Astrocyte (in vitro differentiated cells and primary cell): ENCODE results near the gene ZMAT3. TPM values are rescaled to one million over a fixed set of nuclear protein-coding genes. Genes with fewer than 3 reads are reported as not detected.
"Not testable (repeated sequence)": the region's sequence is repeated elsewhere in the genome, so short reads cannot be mapped to it uniquely, and the experiment has no call there.

Source experiments
- DNase-seq: peaks from one replicate; pipeline ENCODE4 v3.0.0-alpha.2; 2010; ENCODE audit warnings: low read depth
- FAIRE-seq: peaks from 2 replicates; lab custom pipeline; 2011; peaks lifted over from hg19 to GRCh38; lab: Jason Lieb, UNC
- H2AFZ ChIP-seq: 2 replicates; pipeline ENCODE4 v1.6.0; 2012; ENCODE audit warnings: low read depth, low read length, inconsistent platforms
- H3K27ac ChIP-seq: 2 replicates; pipeline ENCODE4 v1.5.1; 2011; ENCODE audit warnings: low read depth, low read length, inconsistent platforms
- H3K27me3 ChIP-seq: 2 replicates; pipeline ENCODE4 v1.6.0; 2011; ENCODE audit warnings: low read length, inconsistent platforms; ENCODE audit not compliant: insufficient read depth
- H3K36me3 ChIP-seq: 2 replicates; pipeline ENCODE4 v1.5.1; 2011; ENCODE audit warnings: low read length, inconsistent platforms; ENCODE audit not compliant: insufficient read depth
- H3K4me1 ChIP-seq: 2 replicates; pipeline ENCODE4 v1.5.1; 2011; ENCODE audit warnings: low read length, inconsistent platforms; ENCODE audit not compliant: insufficient read depth
- H3K4me2 ChIP-seq: 2 replicates; pipeline ENCODE4 v1.6.0; 2012; ENCODE audit warnings: low read length, inconsistent platforms
- H3K4me3 ChIP-seq: 2 replicates; pipeline ENCODE4 v1.5.1; 2011; ENCODE audit warnings: low read depth, mild to moderate bottlenecking, low read length, inconsistent platforms; ENCODE audit not compliant: insufficient read depth
- H3K79me2 ChIP-seq: 2 replicates; pipeline ENCODE4 v1.6.0; 2012; ENCODE audit warnings: mild to moderate bottlenecking, low read length, inconsistent platforms; ENCODE audit not compliant: insufficient read depth
- H3K9ac ChIP-seq: 2 replicates; pipeline ENCODE4 v1.6.0; 2012; ENCODE audit warnings: mild to moderate bottlenecking, low read length, inconsistent platforms
- H3K9me3 ChIP-seq: 2 replicates; pipeline ENCODE4 v1.5.1; 2012; ENCODE audit warnings: low read depth, mild to moderate bottlenecking, low read length, inconsistent platforms; ENCODE audit not compliant: insufficient read depth
- H4K20me1 ChIP-seq: 2 replicates; pipeline ENCODE4 v1.6.0; 2012; ENCODE audit warnings: low read length, inconsistent platforms; ENCODE audit not compliant: insufficient read depth
- H3K27ac Mint-ChIP-seq: one replicate; pipeline ENCODE4 v1.8.0; 2021; ENCODE audit warnings: mild to moderate bottlenecking, mixed read lengths; ENCODE audit not compliant: unreplicated experiment
- H3K27me3 Mint-ChIP-seq: one replicate; pipeline ENCODE4 v1.8.0; 2021; ENCODE audit warnings: low read depth, mixed read lengths; ENCODE audit not compliant: unreplicated experiment
- H3K36me3 Mint-ChIP-seq: one replicate; pipeline ENCODE4 v1.8.0; 2021; ENCODE audit warnings: low read depth, mixed read lengths; ENCODE audit not compliant: unreplicated experiment
- H3K4me1 Mint-ChIP-seq: one replicate; pipeline ENCODE4 v1.8.0; 2021; ENCODE audit warnings: low read depth, mixed read lengths; ENCODE audit not compliant: unreplicated experiment
- H3K4me3 Mint-ChIP-seq: one replicate; pipeline ENCODE4 v1.8.0; 2021; ENCODE audit warnings: mild to moderate bottlenecking, moderate library complexity, mixed read lengths; ENCODE audit not compliant: unreplicated experiment
- H3K9me3 Mint-ChIP-seq: one replicate; pipeline ENCODE4 v1.8.0; 2021; ENCODE audit warnings: mild to moderate bottlenecking, mixed read lengths; ENCODE audit not compliant: unreplicated experiment
- CTCF ChIP-seq: IDR thresholded peaks from 2 replicates; pipeline ENCODE4 v1.5.1; 2011; ENCODE audit warnings: low read depth, mild to moderate bottlenecking, inconsistent platforms, low read length, moderate library complexity; ENCODE audit not compliant: insufficient read depth
- EZH2 ChIP-seq: IDR thresholded peaks from 2 replicates; pipeline ENCODE4 v1.6.1; 2012; ENCODE audit warnings: mild to moderate bottlenecking, low read length, inconsistent platforms; ENCODE audit not compliant: insufficient read depth
- total RNA-seq: library from RNA; stranded (reverse); gene quantifications from 2 replicates; pipeline ENCODE4 v1.2.1, GENCODE V29; 2021

ZMAT3 gene
- total RNA-seq, 1 donor from 2014 or later: 89.6 TPM

- Histone ChIP-seq H3K79me2 (peaks cover 85% of the 10 kb centered on the region), H3K27me3 (no peaks in the 10 kb centered on the region), H3K9me3 (no peaks in the 10 kb centered on the region), H4K20me1 (peaks cover 83% of the 10 kb centered on the region), H3K36me3 (no peaks in the 10 kb centered on the region), H3K4me2 (peak overlapping the region; percentile 48), H3K4me3 (no peak overlapping the region), H3K9ac (no peak overlapping the region), H3K4me1 (peaks cover 13% of the 10 kb centered on the region), H3K27ac (no peak overlapping the region), H2AFZ (no peak overlapping the region)
- Mint-ChIP-seq H3K27me3 (no peaks in the 10 kb centered on the region), H3K36me3 (peaks cover 34% of the 10 kb centered on the region), H3K4me3 (peak overlapping the region; percentile 9), H3K4me1 (peaks cover 45% of the 10 kb centered on the region), H3K9me3 (peaks cover 4% of the 10 kb centered on the region), H3K27ac (peak overlapping the region; percentile 87)
- TF ChIP-seq EZH2 (no peak), CTCF (no peak)
- no peak for FAIRE-seq
- no peak for DNase-seq
These were observed 25.7 kb downstream of the ZMAT3 start for GRCh38 chr3:179045719-179046402.

GRCh38 chr3:179038899-179039251 lies 32.7 kb downstream of the ZMAT3 start:
- Histone ChIP-seq H4K20me1 (peaks cover 65% of the 10 kb centered on the region), H3K4me1 (peaks cover 32% of the 10 kb centered on the region), H3K79me2 (peaks cover 76% of the 10 kb centered on the region)
- not testable (repeated sequence) for FAIRE-seq, H3K27ac ChIP-seq, H3K27me3 ChIP-seq, H3K4me2 ChIP-seq, H3K4me3 ChIP-seq, H3K9ac ChIP-seq, H3K36me3 ChIP-seq, H3K4me3 Mint-ChIP-seq, DNase-seq, H3K27me3 Mint-ChIP-seq, H3K27ac Mint-ChIP-seq, H3K9me3 Mint-ChIP-seq, H2AFZ ChIP-seq, H3K9me3 ChIP-seq
- Mint-ChIP-seq H3K4me1 (peaks cover 17% of the 10 kb centered on the region), H3K36me3 (peaks cover 58% of the 10 kb centered on the region)

GRCh38 chr3:179038216-179038898 lies 33.3 kb downstream of the ZMAT3 start:
- Mint-ChIP-seq H3K36me3 (peaks cover 59% of the 10 kb centered on the region), H3K4me3 (no peak overlapping the region), H3K4me1 (peaks cover 20% of the 10 kb centered on the region), H3K9me3 (peaks cover 3% of the 10 kb centered on the region), H3K27me3 (no peaks in the 10 kb centered on the region), H3K27ac (no peak overlapping the region)
- no peak for TF ChIP-seq CTCF
- TF ChIP-seq EZH2: no peak
- H4K20me1 ChIP-seq: peaks cover 66% of the 10 kb centered on the region
- H3K4me1 ChIP-seq: peaks cover 32% of the 10 kb centered on the region
- H3K27ac ChIP-seq: no peak overlapping the region
- H3K9ac ChIP-seq: peak overlapping the region; percentile 41
- no peaks in the 10 kb centered on the region for H3K9me3 ChIP-seq
- FAIRE-seq (no peak), DNase-seq (no peak)
- peak overlapping the region; percentile 74 for H3K4me2 ChIP-seq
- no peak overlapping the region for H2AFZ ChIP-seq
- H3K79me2 ChIP-seq: peaks cover 77% of the 10 kb centered on the region
- no peak overlapping the region for H3K4me3 ChIP-seq
- no peaks in the 10 kb centered on the region for H3K27me3 ChIP-seq
- H3K36me3 ChIP-seq: no peaks in the 10 kb centered on the region
